Measurements from ENCODE around the gene BANK1. TPM values are rescaled to one million over a fixed set of nuclear protein-coding genes. Genes with fewer than 3 reads are reported as not detected.

BANK1 gene
- total RNA-seq, 2 experiments from 2014 or later = 0.20 to 0.22 TPM

- ChIA-PET POLR2A (no interaction called here), CTCF (no interaction called here)
- intact Hi-C loops (cut with DNase I, micrococcal nuclease) = no loop called here
- ATAC-seq (ENCODE audit: poor library complexity) (no peak), DNase-seq (no peak)
- H3K36me3 ChIP-seq (ENCODE audit: insufficient read depth, low read length) = no peaks in the 10 kb centered on the region
- H3K27me3 ChIP-seq (ENCODE audit: control insufficient read depth in 1 of 2, insufficient read depth in 2 of 2, low read length in 2 of 2) = no peaks in the 10 kb centered on the region
- Mint-ChIP-seq H3K9me3 (peaks cover 9% of the 10 kb centered on the region), H3K36me3 (ENCODE audit: low read depth) (no peaks in the 10 kb centered on the region), H3K27ac (no peak overlapping the region), H3K4me3 (no peak overlapping the region), H3K27me3 (no peaks in the 10 kb centered on the region), H3K4me1 (ENCODE audit: low read depth) (no peaks in the 10 kb centered on the region)
- no peaks in the 10 kb centered on the region for H3K9me3 ChIP-seq (ENCODE audit: control insufficient read depth in 1 of 2, insufficient read depth in 1 of 2, low read length in 2 of 2)
- H3K4me1 ChIP-seq (ENCODE audit: insufficient read depth, low read length) = no peaks in the 10 kb centered on the region
- no peak overlapping the region for H3K4me3 ChIP-seq (ENCODE audit: low read length)
- no peak for TF ChIP-seq CTCF (IDR thresholded peaks at IDR 0.05)
- H3K27ac ChIP-seq (ENCODE audit: low read depth in 1 of 2, low read length in 2 of 2) = no peak overlapping the region
Observed at GRCh38 chr4:101823864-101824263, 33.3 kb downstream of the BANK1 start.

GRCh38 chr4:101824500-101824899, 34.0 kb downstream of the BANK1 start:
- H3K27ac ChIP-seq (ENCODE audit: low read depth in 1 of 2, low read length in 2 of 2) = no peak overlapping the region
- Mint-ChIP-seq H3K36me3 (ENCODE audit: low read depth) (no peaks in the 10 kb centered on the region), H3K4me1 (ENCODE audit: low read depth) (no peaks in the 10 kb centered on the region), H3K9me3 (peaks cover 9% of the 10 kb centered on the region), H3K27me3 (no peaks in the 10 kb centered on the region), H3K4me3 (no peak overlapping the region), H3K27ac (no peak overlapping the region)
- POLR2A ChIA-PET = no interaction called here
- H3K27me3 ChIP-seq (ENCODE audit: control insufficient read depth in 1 of 2, insufficient read depth in 2 of 2, low read length in 2 of 2) = no peaks in the 10 kb centered on the region
- H3K36me3 ChIP-seq (ENCODE audit: insufficient read depth, low read length) = no peaks in the 10 kb centered on the region
- ATAC-seq (ENCODE audit: poor library complexity) (no peak), DNase-seq (no peak)
- CTCF ChIA-PET = no interaction called here
- intact Hi-C loops (cut with DNase I, micrococcal nuclease) = no loop called here
- H3K9me3 ChIP-seq (ENCODE audit: control insufficient read depth in 1 of 2, insufficient read depth in 1 of 2, low read length in 2 of 2) = no peaks in the 10 kb centered on the region
- no peak overlapping the region for H3K4me3 ChIP-seq (ENCODE audit: low read length)
- no peaks in the 10 kb centered on the region for H3K4me1 ChIP-seq (ENCODE audit: insufficient read depth, low read length)
- TF ChIP-seq CTCF (IDR thresholded peaks at IDR 0.05) = no peak

- ChIA-PET CTCF (interaction anchor here (1.2 kb wide), 1 partner anchor 9 kb away, joined by 3 read pairs; no protein-coding TSS in a partner anchor), POLR2A (no interaction called here)
- TF ChIP-seq CTCF (IDR thresholded peaks at IDR 0.05) = no peak
- Mint-ChIP-seq H3K4me1 (ENCODE audit: low read depth) (no peaks in the 10 kb centered on the region), H3K27ac (no peak overlapping the region), H3K27me3 (no peaks in the 10 kb centered on the region), H3K36me3 (ENCODE audit: low read depth) (no peaks in the 10 kb centered on the region), H3K4me3 (no peak overlapping the region), H3K9me3 (peaks cover 5% of the 10 kb centered on the region)
- H3K9me3 ChIP-seq (ENCODE audit: control insufficient read depth in 1 of 2, insufficient read depth in 1 of 2, low read length in 2 of 2) = no peaks in the 10 kb centered on the region
- H3K27ac ChIP-seq (ENCODE audit: low read depth in 1 of 2, low read length in 2 of 2) = no peak overlapping the region
- H3K4me1 ChIP-seq (ENCODE audit: insufficient read depth, low read length) = no peaks in the 10 kb centered on the region
- no peak overlapping the region for H3K4me3 ChIP-seq (ENCODE audit: low read length)
- no peaks in the 10 kb centered on the region for H3K27me3 ChIP-seq (ENCODE audit: control insufficient read depth in 1 of 2, insufficient read depth in 2 of 2, low read length in 2 of 2)
- H3K36me3 ChIP-seq (ENCODE audit: insufficient read depth, low read length) = no peaks in the 10 kb centered on the region
- ATAC-seq (ENCODE audit: poor library complexity) = no peak
- intact Hi-C loops (cut with DNase I, micrococcal nuclease) = no loop called here
- DNase-seq = no peak
Observed at GRCh38 chr4:101825953-101826352, 35.4 kb downstream of the BANK1 start.

Measured in CD4-positive, alpha-beta T cell (primary cell).